Breast epithelium (tissue), 4 donors: Measurements from ENCODE around the gene TMEM237. TPM values are rescaled to one million over a fixed set of nuclear protein-coding genes. Genes with fewer than 3 reads are reported as not detected.

Source experiments
- DNase-seq, 2 donors: peaks; one replicate each; pipeline ENCODE4 v3.0.0-alpha.2; 2019; ENCODE audit warnings: low spot score in 2 of 2
- H3K27ac ChIP-seq, 2 donors: fragments of 200-600 bp; sonication (generic) in 1 of 2; one replicate each; pipeline ENCODE4 v1.5.1; 2016 to 2019; ENCODE audit warnings: mild to moderate bottlenecking in 1 of 2
- H3K27me3 ChIP-seq, 2 donors: fragments of 200-600 bp; sonication (generic) in 1 of 2; one replicate each; pipeline versions ENCODE4 v1.5.1 to v1.6.0; 2017 to 2019; ENCODE audit warnings: control low read depth in 1 of 2, mild to moderate bottlenecking in 1 of 2
- H3K36me3 ChIP-seq: fragments of 200-600 bp; one replicate; pipeline ENCODE4 v1.5.1; 2019
- H3K4me1 ChIP-seq, 2 donors: fragments of 200-600 bp; sonication (generic); one replicate each; pipeline ENCODE4 v1.5.1; 2016 to 2019; ENCODE audit warnings: control low read depth in 1 of 2
- H3K4me3 ChIP-seq, 3 donors: fragments of 200-600 bp; sonication (generic); 1 replicate in 2 of 3; 2 replicates in 1 of 3; pipeline ENCODE4 v1.5.1; 2016 to 2019; ENCODE audit warnings: mild to moderate bottlenecking in 3 of 3, moderate library complexity in 2 of 3
- H3K9me3 ChIP-seq, 2 donors: fragments of 200-600 bp; sonication (generic) in 1 of 2; one replicate each; pipeline ENCODE4 v1.5.1; 2016 to 2019; ENCODE audit warnings: control low read depth in 1 of 2
- CTCF ChIP-seq, 3 donors: fragments of 450-650 bp; IDR thresholded peaks; one replicate each; pipeline ENCODE4 v1.5.1; 2016 to 2017; ENCODE audit warnings: antibody characterized with exemption in 3 of 3, mild to moderate bottlenecking in 3 of 3, moderate library complexity in 3 of 3
- POLR2A ChIP-seq: fragments of 450-650 bp; IDR thresholded peaks from one replicate; pipeline ENCODE4 v1.6.1; 2016; ENCODE audit warnings: antibody characterized with exemption, mild to moderate bottlenecking, moderate library complexity
- POLR2AphosphoS5 ChIP-seq, 3 donors: sonication (generic); formaldehyde crosslinking; IDR thresholded peaks; one replicate each; pipeline ENCODE4 v1.6.1; 2017; ENCODE audit warnings: antibody characterized with exemption in 3 of 3
- intact Hi-C: fragments of 100-400 bp; cut with DNase I; formaldehyde crosslinking; loops from one replicate; pipeline ENCODE4 v1.15.1; 2023; ENCODE audit warnings: low total_unique reads
- total RNA-seq, 3 donors: library from RNA; depleted of rRNA; stranded (reverse); fragments of >200 nt; gene quantifications; one replicate each; pipeline ENCODE4 v1.1.0, GENCODE V29; 2016

Gene TMEM237
- total RNA-seq, 3 donors from 2014 or later = 36.6 to 70.7 (median 39.7) TPM

- no peaks in the 10 kb centered on the region for H3K27me3 ChIP-seq
- H3K4me3 ChIP-seq = no peak overlapping the region
- H3K4me1 ChIP-seq = no peaks in the 10 kb centered on the region
- DNase-seq = no peak
- peaks cover 4% of the 10 kb centered on the region for H3K36me3 ChIP-seq
- no peak overlapping the region for H3K27ac ChIP-seq
- intact Hi-C loops = no loop called here
- H3K9me3 ChIP-seq = no peaks in the 10 kb centered on the region
- TF ChIP-seq POLR2AphosphoS5 (IDR thresholded peaks at IDR 0.05) (no peak), CTCF (IDR thresholded peaks at IDR 0.05) (no peak), POLR2A (no peak)
Measured at GRCh38 chr2:201631041-201631440, 12.3 kb downstream of the TMEM237 start.

DNA sequence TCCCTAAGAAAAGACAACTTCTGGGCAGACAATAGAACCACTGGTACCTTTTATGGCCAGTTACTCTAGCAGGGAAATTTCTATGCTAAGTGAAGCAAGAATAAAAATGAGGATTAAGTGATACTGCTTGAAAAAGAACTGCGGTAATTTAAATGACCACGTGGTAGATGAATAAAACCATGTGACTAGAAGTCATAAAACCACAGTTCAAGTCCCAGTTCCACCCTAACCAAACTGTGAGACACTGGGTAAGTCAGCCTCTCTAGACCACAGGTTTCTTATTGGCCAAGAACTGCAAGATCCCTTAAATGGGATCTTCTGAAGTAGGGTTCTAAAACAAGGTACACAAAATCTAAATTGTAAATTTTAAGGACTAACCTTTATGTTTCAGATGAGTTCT lies 12.7 kb downstream of the TMEM237 start:
- no peak for DNase-seq
- intact Hi-C loops = no loop called here
- Histone ChIP-seq H3K27ac (no peak overlapping the region), H3K9me3 (no peaks in the 10 kb centered on the region), H3K36me3 (peaks cover 4% of the 10 kb centered on the region), H3K4me3 (no peak overlapping the region), H3K27me3 (no peaks in the 10 kb centered on the region), H3K4me1 (no peaks in the 10 kb centered on the region)
- TF ChIP-seq POLR2A (no peak), CTCF (IDR thresholded peaks at IDR 0.05) (no peak), POLR2AphosphoS5 (IDR thresholded peaks at IDR 0.05) (no peak)

- no peak for TF ChIP-seq POLR2A
- no peak for TF ChIP-seq CTCF (IDR thresholded peaks at IDR 0.05)
- no peak for TF ChIP-seq POLR2AphosphoS5 (IDR thresholded peaks at IDR 0.05)
- peaks cover 4% of the 10 kb centered on the region for H3K36me3 ChIP-seq
- no peak overlapping the region for H3K27ac ChIP-seq
- intact Hi-C loops = no loop called here
- DNase-seq = no peak
- no peak overlapping the region for H3K4me3 ChIP-seq
- no peaks in the 10 kb centered on the region for H3K27me3 ChIP-seq
- H3K4me1 ChIP-seq = no peaks in the 10 kb centered on the region
- H3K9me3 ChIP-seq = no peaks in the 10 kb centered on the region
Measured at GRCh38 chr2:201628545-201628944, 14.8 kb downstream of the TMEM237 start.

DNA sequence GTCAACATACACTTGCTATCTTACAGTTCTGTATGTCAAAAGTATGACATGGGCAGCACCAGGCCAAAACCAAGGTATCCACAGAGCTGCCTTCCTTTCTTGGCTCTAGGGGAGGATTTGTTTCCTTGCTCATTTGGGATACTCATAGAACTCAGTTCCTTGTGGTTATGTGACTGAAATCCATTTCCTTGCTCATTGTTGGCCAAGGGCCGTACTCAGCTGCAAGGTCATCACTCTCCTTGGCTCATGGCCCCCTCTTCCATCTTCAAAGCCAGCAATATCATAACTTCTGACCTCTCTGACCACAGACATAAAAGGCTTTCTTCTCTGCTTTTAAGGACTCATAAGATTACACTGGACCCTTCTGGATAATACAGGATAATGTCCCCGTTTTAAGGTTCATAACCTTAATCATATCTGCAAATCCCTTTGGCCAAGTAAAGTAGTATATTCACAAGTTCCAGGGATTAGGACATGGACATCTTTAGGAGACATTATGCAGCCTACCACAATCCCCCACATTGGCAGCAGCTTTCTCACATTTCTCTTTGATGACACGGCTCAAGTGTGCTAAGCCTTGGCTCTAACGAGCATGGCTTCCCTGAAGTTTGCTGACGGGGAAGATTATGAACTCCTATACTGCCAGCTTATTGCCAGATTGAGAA lies 20.9 kb downstream of the TMEM237 start:
- TF ChIP-seq CTCF (IDR thresholded peaks at IDR 0.05) (no peak), POLR2AphosphoS5 (IDR thresholded peaks at IDR 0.05) (no peak), POLR2A (no peak)
- Histone ChIP-seq H3K27ac (no peak overlapping the region), H3K4me3 (no peak overlapping the region), H3K27me3 (no peaks in the 10 kb centered on the region), H3K4me1 (no peaks in the 10 kb centered on the region), H3K36me3 (no peaks in the 10 kb centered on the region), H3K9me3 (no peaks in the 10 kb centered on the region)
- no peak for DNase-seq
- intact Hi-C loops = no loop called here

GRCh38 chr2:201621293-201621999 lies 21.9 kb downstream of the TMEM237 start:
- TF ChIP-seq CTCF (IDR thresholded peaks at IDR 0.05) = no peak
- TF ChIP-seq POLR2AphosphoS5 (IDR thresholded peaks at IDR 0.05) = no peak
- TF ChIP-seq POLR2A = no peak
- Histone ChIP-seq H3K27me3 (no peaks in the 10 kb centered on the region), H3K4me3 (no peak overlapping the region), H3K9me3 (no peaks in the 10 kb centered on the region), H3K4me1 (no peaks in the 10 kb centered on the region), H3K36me3 (no peaks in the 10 kb centered on the region), H3K27ac (no peak overlapping the region)
- intact Hi-C loops = no loop called here
- no peak for DNase-seq
